Measurements from ENCODE around the gene SMTNL1. TPM values are rescaled to one million over a fixed set of nuclear protein-coding genes. Genes with fewer than 3 reads are reported as not detected.
A peak's percentile ranks its signal among the peaks of the same experiment; 100 is the strongest.
"Not testable (repeated sequence)": the region's sequence is repeated elsewhere in the genome, so short reads cannot be mapped to it uniquely, and the experiment has no call there.

Gene SMTNL1
- total RNA-seq, 1 experiment from 2014 or later: 5.6 TPM

DNA sequence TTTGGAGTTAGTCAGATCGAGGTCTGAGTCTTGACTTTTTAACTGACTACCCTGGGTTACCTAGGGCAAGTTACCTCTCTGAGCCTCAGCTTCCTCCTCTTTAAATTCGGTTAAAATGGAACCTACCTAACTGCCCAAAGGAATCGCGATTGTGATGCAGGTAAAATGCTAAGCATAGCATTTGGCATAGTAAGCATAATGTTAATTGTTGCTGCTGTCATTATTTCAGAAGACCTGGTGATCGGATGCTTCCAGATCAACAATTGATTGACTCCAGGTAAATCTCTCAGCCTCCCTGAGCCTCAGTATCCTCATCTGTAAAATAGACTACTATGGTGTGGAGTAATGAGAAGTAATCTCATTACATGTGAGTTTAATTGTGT is 21.3 kb upstream of the SMTNL1 start:
- no peaks in the 10 kb centered on the region for H3K9me3 ChIP-seq (replicated peaks)
- no peaks in the 10 kb centered on the region for H3K27me3 ChIP-seq
- DNase-seq: no peak
- H3K27ac ChIP-seq: no peak overlapping the region; the same call in 1 of the 2 replicates
- H3K4me1 ChIP-seq: no peaks in the 10 kb centered on the region; the same call in 1 of the 2 replicates
- H3K36me3 ChIP-seq: no peaks in the 10 kb centered on the region
- peak overlapping the region; percentile 75 for H3K4me3 ChIP-seq

DNA sequence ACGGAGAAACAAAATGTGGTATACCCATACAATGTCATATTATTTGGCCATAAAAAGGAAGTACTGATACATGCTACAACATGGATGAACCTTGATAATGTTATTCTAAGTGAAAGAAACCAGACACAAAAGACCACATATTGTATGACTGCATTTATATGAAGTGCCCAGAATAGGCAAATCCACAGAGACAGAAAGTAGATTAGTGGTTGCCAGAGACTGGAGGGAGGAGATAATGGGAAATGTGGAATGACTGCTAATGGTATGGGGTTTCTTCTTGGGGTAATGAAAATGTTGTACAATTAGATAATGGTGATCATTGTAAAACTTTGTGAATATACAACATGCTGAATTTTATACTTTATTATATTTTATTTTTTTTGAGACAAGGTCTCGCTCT is 16.3 kb upstream of the SMTNL1 start:
- no peak for DNase-seq
- Histone ChIP-seq H3K4me1 (no peaks in the 10 kb centered on the region; the same call in 1 of the 2 replicates), H3K27ac (no peak overlapping the region), H3K4me3 (no peak overlapping the region), H3K9me3 (replicated peaks) (no peaks in the 10 kb centered on the region), H3K27me3 (no peaks in the 10 kb centered on the region), H3K36me3 (no peaks in the 10 kb centered on the region)

DNA sequence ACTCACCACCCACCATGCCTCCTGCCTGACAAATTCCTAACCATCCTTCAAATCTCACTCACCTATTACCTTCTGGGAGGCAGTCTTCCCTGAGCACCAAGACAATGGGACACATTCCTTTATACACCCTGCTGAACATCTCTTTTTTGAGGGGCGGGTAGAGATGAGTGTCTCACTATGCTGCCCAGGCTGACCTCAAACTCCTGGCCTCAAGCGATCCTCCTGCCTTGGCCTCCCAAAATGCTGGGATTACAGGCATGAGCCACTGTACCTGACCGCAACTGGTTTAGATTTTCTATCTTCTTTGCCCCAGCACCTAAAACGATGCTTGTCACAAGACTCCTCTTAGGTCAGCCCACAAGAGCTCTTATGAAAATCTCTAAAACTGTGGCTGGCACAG is 14.0 kb upstream of the SMTNL1 start:
- DNase-seq: no peak
- H3K4me3 ChIP-seq: no peak overlapping the region
- no peaks in the 10 kb centered on the region for H3K4me1 ChIP-seq
- H3K36me3 ChIP-seq: 0 out of 2 replicates have a peak, but pooled peaks cover 2% of the 10 kb centered on the region
- H3K27me3 ChIP-seq: no peaks in the 10 kb centered on the region
- no peak overlapping the region for H3K27ac ChIP-seq
- H3K9me3 ChIP-seq (replicated peaks): no peaks in the 10 kb centered on the region

DNA sequence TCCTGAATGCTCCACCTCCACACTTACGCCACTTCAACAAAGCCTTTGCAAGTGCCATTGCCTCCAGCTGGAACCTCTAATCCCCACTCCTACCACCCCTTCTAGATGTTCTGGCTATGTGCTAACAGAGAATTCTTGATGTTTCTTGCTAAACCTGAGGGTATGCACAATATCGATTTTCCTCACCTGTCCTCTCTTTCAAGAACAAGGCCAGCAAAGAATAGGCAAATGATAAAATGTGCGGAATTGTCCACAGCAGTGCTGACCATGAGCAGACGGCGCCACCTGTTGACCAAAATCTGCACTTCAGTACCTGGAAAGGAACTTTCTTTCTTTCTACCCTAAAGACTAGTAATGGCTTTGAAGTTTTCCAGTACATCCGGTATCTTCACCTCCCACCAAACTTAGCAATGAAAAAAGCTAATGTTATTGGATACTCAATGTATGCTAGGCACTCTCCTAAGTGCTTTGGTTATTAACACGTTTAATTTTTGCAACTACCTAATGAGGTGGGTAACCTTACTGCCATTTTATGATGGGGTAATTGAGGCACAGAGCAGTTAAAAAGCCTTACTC is 10.3 kb upstream of the SMTNL1 start:
- peak; percentile 56 to 79 for DNase-seq

DNA sequence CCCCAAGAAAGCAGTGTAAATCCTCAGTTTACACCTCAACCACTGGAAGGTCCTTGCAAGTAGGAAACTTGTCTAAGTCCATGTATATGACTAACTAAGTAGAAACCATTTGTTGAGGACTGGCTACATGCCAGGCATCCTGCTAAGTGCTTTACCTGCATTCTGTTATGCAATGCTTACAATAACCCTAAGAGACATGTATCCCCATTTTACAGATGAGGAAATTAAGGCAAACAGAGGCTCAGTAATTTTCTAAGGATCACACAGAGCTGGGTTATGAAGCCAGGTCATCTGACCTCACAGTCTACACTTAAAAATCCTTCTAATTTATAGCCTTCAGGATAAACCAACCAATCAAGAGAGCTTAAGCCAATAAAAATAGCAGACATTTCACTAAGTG is 8.4 kb upstream of the SMTNL1 start:
- Histone ChIP-seq H3K27ac (no peak overlapping the region), H3K9me3 (replicated peaks) (no peaks in the 10 kb centered on the region), H3K4me3 (no peak overlapping the region), H3K4me1 (peaks cover 5% of the 10 kb centered on the region), H3K27me3 (no peaks in the 10 kb centered on the region), H3K36me3 (peaks cover 7% of the 10 kb centered on the region; the same call in 1 of the 2 replicates)
- no peak for DNase-seq

More for the DNA sequence above, 10.3 kb upstream of the SMTNL1 start:
- Histone ChIP-seq H3K36me3 (peaks cover 7% of the 10 kb centered on the region; the same call in 1 of the 2 replicates), H3K27me3 (no peaks in the 10 kb centered on the region), H3K27ac (no peak overlapping the region), H3K4me3 (no peak overlapping the region), H3K4me1 (peaks cover 5% of the 10 kb centered on the region), H3K9me3 (replicated peaks) (no peaks in the 10 kb centered on the region)

DNA sequence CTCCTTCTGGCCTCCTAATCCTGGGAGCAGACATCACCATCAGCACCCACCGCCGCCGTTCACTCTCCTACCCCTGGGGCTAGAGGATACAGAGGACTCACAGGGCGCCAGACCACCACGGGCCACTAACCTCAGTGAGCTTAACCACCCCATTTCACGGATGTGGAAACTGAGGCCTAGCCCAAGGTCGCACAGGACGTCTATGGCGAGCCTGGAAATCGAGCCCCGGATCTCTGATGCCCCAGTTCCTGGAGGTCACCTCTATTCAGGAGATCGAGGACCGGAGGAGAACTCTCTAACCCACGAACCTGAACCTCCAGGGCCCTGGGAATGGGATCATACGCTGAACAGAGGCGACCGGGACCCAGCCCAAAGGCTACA is 7.2 kb upstream of the SMTNL1 start:
- H3K9me3 ChIP-seq (replicated peaks): no peaks in the 10 kb centered on the region
- H3K4me1 ChIP-seq: peaks cover 5% of the 10 kb centered on the region
- peak overlapping the region; percentile 65 for H3K27ac ChIP-seq
- peaks cover 7% of the 10 kb centered on the region; the same call in 1 of the 2 replicates for H3K36me3 ChIP-seq
- no peak for DNase-seq
- no peaks in the 10 kb centered on the region for H3K27me3 ChIP-seq
- peak overlapping the region; percentile 80 for H3K4me3 ChIP-seq

DNA sequence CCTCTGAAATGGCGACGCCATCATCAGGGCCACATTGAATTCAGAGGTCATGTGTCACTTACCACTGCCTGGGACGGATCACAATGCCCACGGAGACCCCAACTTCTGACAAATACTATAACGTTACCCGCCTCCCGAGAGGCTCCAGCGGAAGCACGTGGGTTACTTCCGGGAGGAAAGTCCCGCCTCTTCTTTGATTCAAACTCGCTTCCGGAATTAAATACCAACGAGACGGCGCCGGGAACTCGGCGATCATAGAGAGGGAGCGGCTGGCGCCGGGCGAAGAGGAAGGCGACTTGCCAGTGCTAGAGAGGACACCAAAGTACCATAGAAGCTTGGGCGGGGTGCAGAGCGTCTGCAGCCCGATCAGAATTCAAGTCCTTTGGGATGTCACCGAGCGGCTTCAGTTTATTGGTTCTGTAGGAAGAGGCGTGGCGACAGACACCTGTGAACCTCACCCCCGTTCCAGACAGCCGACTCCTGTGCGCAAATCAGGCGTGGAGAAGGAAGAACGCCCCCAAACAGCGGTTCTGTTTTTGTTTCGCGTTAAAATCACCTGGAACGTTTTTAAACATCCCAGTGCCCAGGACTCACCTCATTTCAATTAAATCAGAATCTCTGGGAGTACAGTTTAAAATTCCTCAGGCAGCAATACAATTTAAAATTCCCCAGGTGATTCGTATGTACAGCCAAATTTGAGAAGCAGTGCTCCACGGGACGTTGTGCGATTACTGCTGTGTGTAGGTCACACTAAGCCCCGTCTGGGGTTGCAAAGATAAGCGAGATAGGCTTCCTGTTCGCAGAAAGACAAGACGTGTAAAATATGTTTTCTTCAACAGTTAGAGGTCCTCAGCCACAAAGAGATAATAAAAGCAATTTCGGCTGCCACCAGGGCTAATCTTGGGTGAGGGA is 6.5 kb upstream of the SMTNL1 start, which contains the start of gene TIMM10:
Gene TIMM10 (minus strand): TSS at position 159 of the 912 bp plus-strand sequence. CDS start 565 bp downstream, outside the sequence.
- Histone ChIP-seq H3K27me3 (no peaks in the 10 kb centered on the region), H3K4me3 (peak within 1 kb of the TSS; percentile 80), H3K27ac (peak within 1 kb of the TSS; percentile 65), H3K36me3 (peaks cover 7% of the 10 kb centered on the region; the same call in 1 of the 2 replicates), H3K9me3 (replicated peaks) (no peaks in the 10 kb centered on the region), H3K4me1 (peaks cover 5% of the 10 kb centered on the region)
- peak; percentile 97 to 99 for DNase-seq

DNA sequence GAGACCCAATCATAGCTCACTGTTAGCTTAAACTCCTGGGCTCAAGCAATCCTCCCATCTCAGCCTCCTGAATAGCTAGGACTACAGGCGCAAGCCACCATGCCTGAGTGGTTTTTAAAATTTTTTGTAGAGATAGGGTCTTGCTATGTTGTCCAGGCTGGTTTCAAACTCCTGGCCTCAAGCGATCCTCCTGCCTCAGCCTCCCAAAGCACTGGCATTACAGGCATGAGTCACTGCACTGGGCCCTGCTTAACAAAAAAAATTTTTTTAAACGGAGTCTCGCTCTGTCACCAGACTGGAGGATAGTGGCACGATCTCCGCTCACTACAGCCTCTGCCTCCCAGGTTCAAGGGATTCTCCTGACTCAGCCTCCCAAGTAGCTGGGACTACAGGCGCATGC is 2.9 kb upstream of the SMTNL1 start:
- H3K4me3 ChIP-seq; H3K36me3 ChIP-seq; H3K27ac ChIP-seq; H3K9me3 ChIP-seq (replicated peaks); DNase-seq; H3K27me3 ChIP-seq: not testable (repeated sequence)
- peaks cover 25% of the 10 kb centered on the region for H3K4me1 ChIP-seq

DNA sequence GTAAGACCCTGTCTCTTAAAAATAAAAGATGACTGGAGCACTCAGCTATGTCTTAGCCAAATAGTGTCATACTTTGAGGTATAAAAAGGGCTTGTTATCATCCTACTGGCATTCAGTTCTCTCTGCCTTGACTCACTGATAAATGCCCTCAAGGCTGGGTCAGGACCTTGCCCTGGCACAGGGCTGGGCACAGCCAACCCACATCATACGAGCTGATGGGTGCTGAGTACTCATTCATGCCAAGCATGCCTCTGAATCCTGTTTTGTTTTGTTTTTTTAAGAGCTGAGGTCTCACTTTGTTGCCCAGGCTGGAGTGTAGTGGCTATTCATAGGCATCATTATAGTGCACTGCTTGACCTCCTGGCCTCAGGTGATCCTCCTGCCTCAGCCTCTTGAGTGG is 1.9 kb downstream of the SMTNL1 start:
- H3K27me3 ChIP-seq: no peaks in the 10 kb centered on the region
- DNase-seq: no peak
- H3K4me3 ChIP-seq: no peak overlapping the region
- peaks cover 43% of the 10 kb centered on the region for H3K4me1 ChIP-seq
- H3K27ac ChIP-seq: no peak overlapping the region
- H3K36me3 ChIP-seq: no peaks in the 10 kb centered on the region
- H3K9me3 ChIP-seq (replicated peaks): no peaks in the 10 kb centered on the region

DNA sequence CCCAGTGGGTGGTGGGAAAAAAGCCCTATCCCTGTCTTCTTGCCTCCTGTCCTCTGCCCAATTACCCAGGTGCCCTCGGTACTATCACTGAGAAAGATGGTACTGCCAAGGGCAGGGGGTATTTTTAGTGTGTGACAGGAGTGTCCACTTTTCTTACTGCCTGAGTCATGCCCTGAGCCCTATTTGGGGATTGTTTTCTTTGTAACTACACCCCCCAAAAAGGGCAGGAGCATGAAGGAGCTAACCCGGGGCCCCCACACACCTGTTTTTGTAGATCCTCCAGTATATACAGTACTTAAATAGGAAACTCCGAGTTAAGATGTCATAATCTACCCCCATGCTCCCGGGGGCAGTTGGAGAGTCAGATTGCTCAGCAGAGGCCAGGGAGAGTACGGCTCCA is 3.8 kb downstream of the SMTNL1 start:
- peak; percentile 77 to 83 for DNase-seq

DNA sequence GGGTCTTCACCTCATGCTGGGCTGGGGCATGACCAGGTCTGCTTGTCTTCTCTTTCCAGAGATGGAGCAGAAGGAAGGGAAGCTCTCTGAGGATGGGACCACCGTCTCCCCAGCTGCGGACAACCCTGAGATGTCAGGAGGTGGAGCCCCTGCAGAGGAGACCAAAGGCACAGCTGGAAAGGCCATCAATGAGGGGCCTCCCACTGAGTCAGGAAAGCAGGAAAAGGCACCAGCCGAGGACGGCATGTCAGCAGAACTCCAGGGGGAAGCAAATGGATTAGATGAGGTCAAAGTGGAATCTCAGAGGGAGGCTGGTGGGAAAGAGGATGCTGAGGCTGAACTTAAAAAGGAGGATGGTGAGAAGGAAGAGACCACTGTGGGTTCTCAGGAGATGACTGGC is 5.2 kb downstream of the SMTNL1 start:
- H3K9me3 ChIP-seq (replicated peaks): no peaks in the 10 kb centered on the region
- DNase-seq: no peak
- H3K4me1 ChIP-seq: peaks cover 34% of the 10 kb centered on the region
- no peaks in the 10 kb centered on the region for H3K36me3 ChIP-seq
- H3K27ac ChIP-seq: no peak overlapping the region
- H3K27me3 ChIP-seq: no peaks in the 10 kb centered on the region
- H3K4me3 ChIP-seq: no peak overlapping the region

More for the DNA sequence above, 3.8 kb downstream of the SMTNL1 start:
- no peaks in the 10 kb centered on the region for H3K27me3 ChIP-seq
- H3K27ac ChIP-seq: peak overlapping the region; percentile 25
- no peaks in the 10 kb centered on the region for H3K36me3 ChIP-seq
- H3K4me3 ChIP-seq: no peak overlapping the region
- H3K9me3 ChIP-seq (replicated peaks): no peaks in the 10 kb centered on the region
- H3K4me1 ChIP-seq: peaks cover 43% of the 10 kb centered on the region

DNA sequence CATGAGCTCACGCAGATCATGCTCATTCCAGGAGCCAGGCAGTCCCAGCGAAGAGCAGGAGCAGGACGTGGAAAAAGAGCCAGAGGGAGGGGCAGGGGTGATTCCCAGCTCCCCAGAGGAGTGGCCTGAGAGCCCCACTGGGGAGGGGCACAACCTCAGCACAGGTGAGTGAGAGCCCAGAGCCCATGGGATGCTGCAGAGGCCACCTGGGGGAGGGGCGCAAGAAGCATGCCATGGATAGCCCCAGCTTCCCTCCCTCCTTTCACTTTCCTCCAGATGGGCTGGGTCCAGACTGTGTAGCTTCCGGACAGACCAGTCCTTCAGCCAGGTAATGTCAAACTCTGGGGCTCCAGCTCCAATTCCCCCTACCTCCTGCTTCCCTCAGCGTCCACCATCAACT is 6.2 kb downstream of the SMTNL1 start:
- H3K9me3 ChIP-seq (replicated peaks): no peaks in the 10 kb centered on the region
- H3K4me3 ChIP-seq: no peak overlapping the region
- DNase-seq: no peak
- H3K4me1 ChIP-seq: peaks cover 31% of the 10 kb centered on the region
- no peak overlapping the region for H3K27ac ChIP-seq
- no peaks in the 10 kb centered on the region for H3K36me3 ChIP-seq
- H3K27me3 ChIP-seq: no peaks in the 10 kb centered on the region

DNA sequence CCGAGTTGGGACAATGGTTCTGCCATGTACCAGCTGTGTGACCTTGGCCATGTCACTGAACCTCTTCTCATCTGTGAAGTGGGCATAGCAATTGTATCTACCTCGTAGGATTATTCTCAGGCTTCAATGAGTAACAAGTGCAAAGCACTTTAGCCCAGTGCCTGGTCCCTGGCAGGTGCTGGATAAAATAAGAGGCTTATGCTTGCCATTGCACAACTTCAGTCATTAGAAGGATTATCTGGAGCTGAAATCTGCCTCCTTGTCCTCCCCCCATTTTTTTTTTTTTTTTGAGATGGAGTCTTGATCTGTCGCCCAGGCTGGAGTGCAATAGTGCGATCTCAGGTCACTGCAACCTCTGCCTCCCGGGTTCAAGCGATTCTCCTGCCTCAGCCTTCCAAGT is 7.2 kb downstream of the SMTNL1 start:
- H3K4me1 ChIP-seq: peaks cover 27% of the 10 kb centered on the region
- no peak overlapping the region for H3K4me3 ChIP-seq
- H3K27me3 ChIP-seq: no peaks in the 10 kb centered on the region
- H3K36me3 ChIP-seq: no peaks in the 10 kb centered on the region
- H3K27ac ChIP-seq: no peak overlapping the region
- no peaks in the 10 kb centered on the region for H3K9me3 ChIP-seq (replicated peaks)
- no peak for DNase-seq

DNA sequence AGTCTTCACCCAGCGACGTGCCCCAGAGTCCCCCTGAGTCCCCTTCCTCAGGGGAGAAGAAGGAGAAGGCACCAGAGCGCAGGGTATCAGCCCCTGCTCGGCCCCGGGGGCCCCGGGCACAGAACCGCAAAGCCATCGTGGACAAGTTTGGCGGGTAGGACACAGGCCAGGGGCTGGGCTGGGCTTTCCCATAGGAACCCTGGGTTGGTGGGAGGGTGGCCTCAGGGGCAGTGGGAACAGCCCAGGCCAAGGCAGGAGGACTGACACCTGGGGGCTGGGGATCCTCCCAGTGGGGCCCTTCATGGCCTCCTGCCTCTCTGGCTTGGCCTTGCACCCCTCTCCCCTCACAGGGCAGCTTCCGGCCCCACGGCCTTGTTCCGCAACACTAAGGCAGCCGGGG is 8.5 kb downstream of the SMTNL1 start:
- Histone ChIP-seq H3K36me3 (no peaks in the 10 kb centered on the region), H3K27ac (no peak overlapping the region), H3K27me3 (no peaks in the 10 kb centered on the region), H3K4me3 (no peak overlapping the region), H3K4me1 (peaks cover 18% of the 10 kb centered on the region), H3K9me3 (replicated peaks) (no peaks in the 10 kb centered on the region)
- DNase-seq: no peak

DNA sequence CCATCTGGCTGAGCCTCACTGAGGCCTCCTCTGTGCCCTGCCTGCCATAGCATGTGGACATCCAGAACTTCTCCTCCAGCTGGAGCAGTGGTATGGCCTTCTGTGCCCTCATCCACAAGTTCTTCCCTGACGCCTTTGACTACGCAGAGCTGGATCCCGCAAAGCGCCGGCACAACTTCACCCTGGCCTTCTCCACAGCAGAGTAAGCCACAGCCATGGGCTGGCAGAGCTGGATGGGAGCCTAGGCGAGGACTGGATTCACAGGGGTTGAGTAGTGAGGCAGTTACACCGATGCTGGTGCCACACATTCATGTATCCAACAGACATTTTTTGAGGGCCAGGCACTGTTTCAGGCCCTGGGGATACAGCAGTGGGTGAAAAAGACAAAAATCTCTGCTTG is 9.1 kb downstream of the SMTNL1 start:
- Histone ChIP-seq H3K27me3 (no peaks in the 10 kb centered on the region), H3K4me3 (no peak overlapping the region), H3K9me3 (replicated peaks) (no peaks in the 10 kb centered on the region), H3K4me1 (peaks cover 12% of the 10 kb centered on the region), H3K27ac (no peak overlapping the region), H3K36me3 (no peaks in the 10 kb centered on the region)
- no peak for DNase-seq
